ENCODE results near the gene MOV10.

GRCh38 chr1:112708489-112708888, 34.0 kb downstream of the MOV10 start:
- no peak for TF ChIP-seq EZH2 (IDR thresholded peaks at IDR 0.05; ENCODE audit: borderline replicate concordance, insufficient read depth, low read depth, low read length, poor library complexity, severe bottlenecking)
- no peak for TF ChIP-seq CTCF (IDR thresholded peaks at IDR 0.05)
